Measurements from ENCODE around the gene TAX1BP1. TPM values are rescaled to one million over a fixed set of nuclear protein-coding genes. Genes with fewer than 3 reads are reported as not detected.

TAX1BP1 gene
- polyA plus RNA-seq, 1 donor from 2014 or later = 115 TPM

DNA sequence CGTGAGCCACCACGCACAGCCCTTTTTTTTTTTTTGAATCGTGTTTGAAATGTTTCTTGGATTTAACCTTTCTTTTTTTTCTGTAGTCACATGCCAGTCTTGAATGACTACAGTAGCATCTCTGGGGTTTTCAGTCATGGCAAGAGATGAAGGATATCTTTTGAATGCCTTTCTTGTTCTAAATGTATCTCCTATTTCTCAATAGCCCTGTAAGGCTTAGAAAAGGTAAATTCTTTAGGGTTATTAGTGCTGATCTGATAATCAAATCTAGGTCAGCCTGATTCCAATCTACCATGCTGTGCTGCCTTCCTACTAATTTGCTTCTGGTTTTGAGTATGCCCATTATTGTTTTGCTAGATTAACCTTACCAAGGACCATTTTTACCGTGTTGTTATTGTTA lies 70.2 kb downstream of the TAX1BP1 start:
- no peak overlapping the region for H2AFZ ChIP-seq (ENCODE audit: low read depth, low read length)

DNA sequence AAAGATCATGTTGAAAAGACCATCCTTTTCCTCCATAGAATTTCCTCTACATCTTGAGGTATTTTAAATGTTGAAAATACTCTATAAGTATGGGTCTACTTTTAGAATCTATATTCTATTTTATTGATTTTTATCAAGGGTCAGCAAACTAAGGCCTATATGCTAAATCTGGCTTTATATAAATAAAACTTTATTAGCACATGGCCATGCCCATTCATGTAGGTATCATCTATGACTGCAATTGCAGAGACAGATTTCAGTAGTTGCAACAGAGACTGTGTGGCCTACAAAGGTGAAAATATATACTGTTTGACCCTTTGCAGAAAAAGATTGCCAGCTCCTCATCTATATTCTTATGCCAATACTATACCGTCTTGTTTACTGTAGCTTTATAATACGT lies 72.7 kb downstream of the TAX1BP1 start:
- no peaks in the 10 kb centered on the region for H3K36me3 ChIP-seq (ENCODE audit: insufficient read depth, low read length)
- H2AFZ ChIP-seq (ENCODE audit: low read depth, low read length) = no peak overlapping the region
- no peaks in the 10 kb centered on the region for H4K20me1 ChIP-seq (ENCODE audit: insufficient read depth)
- H3K9ac ChIP-seq (ENCODE audit: low read length) = no peak overlapping the region
- H3K4me3 ChIP-seq (ENCODE audit: low read length) = no peak overlapping the region
- no peaks in the 10 kb centered on the region for H3K79me2 ChIP-seq (replicated peaks; ENCODE audit: insufficient read depth, low read length)
- H3K27me3 ChIP-seq (ENCODE audit: insufficient read depth, low read depth, low read length) = no peaks in the 10 kb centered on the region
- H3F3A ChIP-seq (ENCODE audit: insufficient read depth, low read length, poor library complexity, severe bottlenecking) = no peaks in the 10 kb centered on the region
- H3K9me2 ChIP-seq (ENCODE audit: insufficient read depth, low read length) = no peaks in the 10 kb centered on the region
- no peak for TF ChIP-seq EP300 (conservative IDR thresholded peaks at IDR 0.05; ENCODE audit: poor library complexity, severe bottlenecking)
- no peak for TF ChIP-seq SMC3 (conservative IDR thresholded peaks at IDR 0.05; ENCODE audit: poor library complexity)
- TF ChIP-seq TAF1 (IDR thresholded peaks at IDR 0.05; ENCODE audit: low read depth) = no peak
- TF ChIP-seq RAD21 (conservative IDR thresholded peaks at IDR 0.05) = no peak
- no peak for TF ChIP-seq MXI1 (conservative IDR thresholded peaks at IDR 0.05; ENCODE audit: poor library complexity, severe bottlenecking)
- TF ChIP-seq, protein P1, sequence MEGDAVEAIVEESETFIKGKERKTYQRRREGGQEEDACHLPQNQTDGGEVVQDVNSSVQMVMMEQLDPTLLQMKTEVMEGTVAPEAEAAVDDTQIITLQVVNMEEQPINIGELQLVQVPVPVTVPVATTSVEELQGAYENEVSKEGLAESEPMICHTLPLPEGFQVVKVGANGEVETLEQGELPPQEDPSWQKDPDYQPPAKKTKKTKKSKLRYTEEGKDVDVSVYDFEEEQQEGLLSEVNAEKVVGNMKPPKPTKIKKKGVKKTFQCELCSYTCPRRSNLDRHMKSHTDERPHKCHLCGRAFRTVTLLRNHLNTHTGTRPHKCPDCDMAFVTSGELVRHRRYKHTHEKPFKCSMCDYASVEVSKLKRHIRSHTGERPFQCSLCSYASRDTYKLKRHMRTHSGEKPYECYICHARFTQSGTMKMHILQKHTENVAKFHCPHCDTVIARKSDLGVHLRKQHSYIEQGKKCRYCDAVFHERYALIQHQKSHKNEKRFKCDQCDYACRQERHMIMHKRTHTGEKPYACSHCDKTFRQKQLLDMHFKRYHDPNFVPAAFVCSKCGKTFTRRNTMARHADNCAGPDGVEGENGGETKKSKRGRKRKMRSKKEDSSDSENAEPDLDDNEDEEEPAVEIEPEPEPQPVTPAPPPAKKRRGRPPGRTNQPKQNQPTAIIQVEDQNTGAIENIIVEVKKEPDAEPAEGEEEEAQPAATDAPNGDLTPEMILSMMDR (IDR thresholded peaks at IDR 0.05; ENCODE audit: poor library complexity, severe bottlenecking) = no peak
- no peak for TF ChIP-seq POLR2AphosphoS5 (IDR thresholded peaks at IDR 0.05)
- no peak for TF ChIP-seq EZH2 (IDR thresholded peaks at IDR 0.05; ENCODE audit: borderline replicate concordance, insufficient read depth, low read length, poor library complexity, severe bottlenecking)
- TF ChIP-seq, protein P2, sequence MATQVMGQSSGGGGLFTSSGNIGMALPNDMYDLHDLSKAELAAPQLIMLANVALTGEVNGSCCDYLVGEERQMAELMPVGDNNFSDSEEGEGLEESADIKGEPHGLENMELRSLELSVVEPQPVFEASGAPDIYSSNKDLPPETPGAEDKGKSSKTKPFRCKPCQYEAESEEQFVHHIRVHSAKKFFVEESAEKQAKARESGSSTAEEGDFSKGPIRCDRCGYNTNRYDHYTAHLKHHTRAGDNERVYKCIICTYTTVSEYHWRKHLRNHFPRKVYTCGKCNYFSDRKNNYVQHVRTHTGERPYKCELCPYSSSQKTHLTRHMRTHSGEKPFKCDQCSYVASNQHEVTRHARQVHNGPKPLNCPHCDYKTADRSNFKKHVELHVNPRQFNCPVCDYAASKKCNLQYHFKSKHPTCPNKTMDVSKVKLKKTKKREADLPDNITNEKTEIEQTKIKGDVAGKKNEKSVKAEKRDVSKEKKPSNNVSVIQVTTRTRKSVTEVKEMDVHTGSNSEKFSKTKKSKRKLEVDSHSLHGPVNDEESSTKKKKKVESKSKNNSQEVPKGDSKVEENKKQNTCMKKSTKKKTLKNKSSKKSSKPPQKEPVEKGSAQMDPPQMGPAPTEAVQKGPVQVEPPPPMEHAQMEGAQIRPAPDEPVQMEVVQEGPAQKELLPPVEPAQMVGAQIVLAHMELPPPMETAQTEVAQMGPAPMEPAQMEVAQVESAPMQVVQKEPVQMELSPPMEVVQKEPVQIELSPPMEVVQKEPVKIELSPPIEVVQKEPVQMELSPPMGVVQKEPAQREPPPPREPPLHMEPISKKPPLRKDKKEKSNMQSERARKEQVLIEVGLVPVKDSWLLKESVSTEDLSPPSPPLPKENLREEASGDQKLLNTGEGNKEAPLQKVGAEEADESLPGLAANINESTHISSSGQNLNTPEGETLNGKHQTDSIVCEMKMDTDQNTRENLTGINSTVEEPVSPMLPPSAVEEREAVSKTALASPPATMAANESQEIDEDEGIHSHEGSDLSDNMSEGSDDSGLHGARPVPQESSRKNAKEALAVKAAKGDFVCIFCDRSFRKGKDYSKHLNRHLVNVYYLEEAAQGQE (IDR thresholded peaks at IDR 0.05; ENCODE audit: borderline replicate concordance) = no peak
- H3K9me3 ChIP-seq (ENCODE audit: low read length) = no peaks in the 10 kb centered on the region
- H3K27ac ChIP-seq (ENCODE audit: low read length) = no peak overlapping the region
- no peak overlapping the region for H3K4me2 ChIP-seq (ENCODE audit: low read length)

More for the DNA sequence above, 70.2 kb downstream of the TAX1BP1 start:
- Histone ChIP-seq H3K9me3 (ENCODE audit: low read length) (no peaks in the 10 kb centered on the region), H3K4me3 (ENCODE audit: low read length) (no peak overlapping the region), H3K27me3 (ENCODE audit: insufficient read depth, low read depth, low read length) (no peaks in the 10 kb centered on the region), H3K79me2 (replicated peaks; ENCODE audit: insufficient read depth, low read length) (no peaks in the 10 kb centered on the region), H3K27ac (ENCODE audit: low read length) (no peak overlapping the region), H3K9me2 (ENCODE audit: insufficient read depth, low read length) (no peaks in the 10 kb centered on the region), H3F3A (ENCODE audit: insufficient read depth, low read length, poor library complexity, severe bottlenecking) (no peaks in the 10 kb centered on the region), H4K20me1 (ENCODE audit: insufficient read depth) (no peaks in the 10 kb centered on the region), H3K9ac (ENCODE audit: low read length) (no peak overlapping the region), H3K4me2 (ENCODE audit: low read length) (no peak overlapping the region), H3K36me3 (ENCODE audit: insufficient read depth, low read length) (no peaks in the 10 kb centered on the region)
- no peak for TF ChIP-seq EP300 (conservative IDR thresholded peaks at IDR 0.05; ENCODE audit: poor library complexity, severe bottlenecking)
- TF ChIP-seq MXI1 (conservative IDR thresholded peaks at IDR 0.05; ENCODE audit: poor library complexity, severe bottlenecking) = no peak
- TF ChIP-seq EZH2 (IDR thresholded peaks at IDR 0.05; ENCODE audit: borderline replicate concordance, insufficient read depth, low read length, poor library complexity, severe bottlenecking) = no peak
- no peak for TF ChIP-seq POLR2AphosphoS5 (IDR thresholded peaks at IDR 0.05)
- TF ChIP-seq, protein P2 (IDR thresholded peaks at IDR 0.05; ENCODE audit: borderline replicate concordance) = no peak
- TF ChIP-seq, protein P1 (IDR thresholded peaks at IDR 0.05; ENCODE audit: poor library complexity, severe bottlenecking) = no peak
- no peak for TF ChIP-seq RAD21 (conservative IDR thresholded peaks at IDR 0.05)
- TF ChIP-seq SMC3 (conservative IDR thresholded peaks at IDR 0.05; ENCODE audit: poor library complexity) = no peak
- TF ChIP-seq TAF1 (IDR thresholded peaks at IDR 0.05; ENCODE audit: low read depth) = no peak
